Upper lobe of right lung (tissue), 1 donor: ENCODE data around the gene FJX1. TPM values are rescaled to one million over a fixed set of nuclear protein-coding genes. Genes with fewer than 3 reads are reported as not detected.

Source experiments
- ATAC-seq: fragments of 200-7000 bp; cut with Tn5 transposase; one replicate; pipeline ENCODE4 v1.9.1; 2020; ENCODE audit warnings: mild to moderate bottlenecking, moderate library complexity
- DNase-seq: peaks from one replicate; pipeline ENCODE4 v3.0.0-alpha.2; 2020
- H3K27ac ChIP-seq: fragments of 200-600 bp; one replicate; pipeline ENCODE4 v1.8.0; 2022
- H3K27me3 ChIP-seq: fragments of 200-600 bp; one replicate; pipeline ENCODE4 v1.8.0; 2022; ENCODE audit warnings: mild to moderate bottlenecking
- H3K36me3 ChIP-seq: fragments of 200-600 bp; one replicate; pipeline ENCODE4 v1.8.0; 2022
- H3K4me1 ChIP-seq: fragments of 200-600 bp; one replicate; pipeline ENCODE4 v1.8.0; 2022
- H3K4me3 ChIP-seq: fragments of 200-600 bp; one replicate; pipeline ENCODE4 v1.8.0; 2022; ENCODE audit warnings: mild to moderate bottlenecking
- H3K9me3 ChIP-seq: fragments of 200-600 bp; one replicate; pipeline ENCODE4 v1.8.0; 2022
- CTCF ChIP-seq: fragments of 200-600 bp; IDR thresholded peaks from one replicate; pipeline ENCODE4 v1.8.0; 2022; ENCODE audit warnings: antibody characterized with exemption
- intact Hi-C: fragments of 100-400 bp; cut with DNase I; formaldehyde crosslinking; loops from one replicate; pipeline ENCODE4 v1.11.0; 2022
- total RNA-seq: library from RNA; stranded (reverse); fragmentation: NEBNext Ultra II Directional; extraction: Animal tissue kit (Norgen Biotek cat#: 25700); gene quantifications from one replicate; pipeline ENCODE4 v1.2.1, GENCODE V29; 2021
- donor health status: DM: no; HTN: yes; CAD: no; lungs with severe emphysema.

The FJX1 gene
- total RNA-seq, 1 donor from 2014 or later: 5.9 TPM

GRCh38 chr11:35598254-35599125 is 19.8 kb upstream of the FJX1 start:
- H3K36me3 ChIP-seq: no peaks in the 10 kb centered on the region
- no peaks in the 10 kb centered on the region for H3K27me3 ChIP-seq
- no peak for TF ChIP-seq CTCF
- H3K9me3 ChIP-seq: no peaks in the 10 kb centered on the region
- no peak overlapping the region for H3K27ac ChIP-seq
- DNase-seq (no peak), ATAC-seq (peak; percentile 38)
- H3K4me3 ChIP-seq: no peak overlapping the region
- intact Hi-C loops: no loop called here
- no peaks in the 10 kb centered on the region for H3K4me1 ChIP-seq

DNA sequence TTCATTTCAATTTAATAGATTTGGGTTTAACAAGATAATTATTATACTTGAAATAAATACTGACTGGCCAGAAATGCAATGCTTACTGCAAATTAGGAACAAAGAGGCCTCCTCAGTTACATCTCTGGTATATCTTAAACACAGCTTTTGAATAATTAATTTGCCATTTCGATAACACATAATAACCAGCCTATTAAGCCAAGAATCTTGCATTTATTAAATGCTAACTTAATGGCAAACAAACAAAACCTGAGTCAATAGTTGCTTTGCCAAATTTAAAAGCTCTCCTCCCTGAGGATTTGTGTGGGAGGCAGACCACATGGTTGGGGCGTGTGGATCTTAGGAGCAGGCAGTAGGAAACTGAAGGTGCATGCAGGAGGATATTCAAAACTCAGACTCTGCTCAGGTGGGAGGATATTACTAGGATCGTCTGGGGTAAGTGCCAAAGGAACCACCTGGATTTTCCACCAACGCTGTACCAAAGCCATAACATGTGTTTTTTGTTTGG is 17.9 kb upstream of the FJX1 start:
- DNase-seq (no peak), ATAC-seq (no peak)
- no peaks in the 10 kb centered on the region for H3K36me3 ChIP-seq
- no peak overlapping the region for H3K4me3 ChIP-seq
- H3K27ac ChIP-seq: no peak overlapping the region
- H3K27me3 ChIP-seq: no peaks in the 10 kb centered on the region
- intact Hi-C loops: no loop called here
- no peak for TF ChIP-seq CTCF
- no peaks in the 10 kb centered on the region for H3K9me3 ChIP-seq
- H3K4me1 ChIP-seq: no peaks in the 10 kb centered on the region

- Histone ChIP-seq H3K27me3 (no peaks in the 10 kb centered on the region), H3K4me1 (no peaks in the 10 kb centered on the region)
- no peak for DNase-seq
Measured at GRCh38 chr11:35602160-35602793, 16.0 kb upstream of the FJX1 start.

GRCh38 chr11:35602979-35603378 is 15.3 kb upstream of the FJX1 start:
- H3K36me3 ChIP-seq: no peaks in the 10 kb centered on the region
- no peaks in the 10 kb centered on the region for H3K9me3 ChIP-seq
- no peak overlapping the region for H3K27ac ChIP-seq
- H3K4me1 ChIP-seq: no peaks in the 10 kb centered on the region
- no peak overlapping the region for H3K4me3 ChIP-seq
- intact Hi-C loops: no loop called here
- DNase-seq (no peak), ATAC-seq (no peak)
- H3K27me3 ChIP-seq: no peaks in the 10 kb centered on the region
- TF ChIP-seq CTCF: no peak

More at GRCh38 chr11:35602160-35602793, 16.0 kb upstream of the FJX1 start:
- Histone ChIP-seq H3K36me3 (no peaks in the 10 kb centered on the region), H3K9me3 (no peaks in the 10 kb centered on the region), H3K27ac (no peak overlapping the region), H3K4me3 (no peak overlapping the region)
- intact Hi-C loops: no loop called here
- TF ChIP-seq CTCF: no peak
- no peak for ATAC-seq

- DNase-seq: no peak
- ATAC-seq: no peak
Measured at GRCh38 chr11:35605706-35606105, 12.6 kb upstream of the FJX1 start.

More at GRCh38 chr11:35605706-35606105, 12.6 kb upstream of the FJX1 start:
- H3K27me3 ChIP-seq: no peaks in the 10 kb centered on the region
- no peaks in the 10 kb centered on the region for H3K4me1 ChIP-seq
- H3K4me3 ChIP-seq: no peak overlapping the region
- no peaks in the 10 kb centered on the region for H3K36me3 ChIP-seq
- no peaks in the 10 kb centered on the region for H3K9me3 ChIP-seq
- intact Hi-C loops: no loop called here
- TF ChIP-seq CTCF: no peak
- no peak overlapping the region for H3K27ac ChIP-seq
